Endothelial cell of umbilical vein (primary cell): ENCODE results near the gene GABRA5. TPM values are rescaled to one million over a fixed set of nuclear protein-coding genes. Genes with fewer than 3 reads are reported as not detected.

ENCODE experiments used
- BruUV-seq: library from RNA; stranded (reverse); fragments of 400-500 nt; replicated peaks from 2 replicates; lab custom pipeline; 2021; lab: Mats Ljungman, UMichigan
- CTCF ChIA-PET: fragments of 300-600, 350-600 bp; sonication (Branson Sonifier 250); formaldehyde crosslinking; loops from one replicate; lab custom pipeline; 2021; ENCODE audit warnings: antibody characterized with exemption, inconsistent platforms; lab: Charles Lee
- POLR2A ChIA-PET: fragments of 300-600, 350-600 bp; sonication (Branson Sonifier 250); formaldehyde crosslinking; loops from one replicate; lab custom pipeline; 2021; ENCODE audit warnings: antibody characterized with exemption, inconsistent platforms; lab: Charles Lee
- DNase-seq: peaks from one replicate; pipeline ENCODE4 v3.0.0-alpha.2; 2011; ENCODE audit warnings: low read depth, low spot score
- FAIRE-seq: peaks from 2 replicates; lab custom pipeline; 2011; peaks lifted over from hg19 to GRCh38; lab: Jason Lieb, UNC
- H2AFZ ChIP-seq: 2 replicates; pipeline ENCODE4 v1.6.0; 2012; ENCODE audit warnings: low read depth, low read length, control low read depth, inconsistent platforms
- H3K27ac ChIP-seq: 2 replicates; pipeline ENCODE4 v1.5.1; 2011; ENCODE audit warnings: low read depth, mild to moderate bottlenecking, control low read depth, low read length, moderate library complexity; ENCODE audit not compliant: insufficient read depth
- H3K27me3 ChIP-seq, 2 experiments: 2 replicates each; pipeline versions ENCODE4 v1.6.0 to v1.6.1; 2011; ENCODE audit warnings: low read length in 2 of 2, mixed read lengths in 1 of 2; ENCODE audit not compliant: control insufficient read depth in 2 of 2, insufficient read depth in 2 of 2
- H3K36me3 ChIP-seq, 2 experiments: 2 replicates in 1 of 2; 3 replicates in 1 of 2; pipeline ENCODE4 v1.5.1; 2011; ENCODE audit warnings: low read length in 2 of 2, mild to moderate bottlenecking in 1 of 2, moderate library complexity in 1 of 2; ENCODE audit not compliant: control insufficient read depth in 2 of 2, insufficient read depth in 2 of 2; ENCODE audit errors: extremely low read depth in 1 of 2
- H3K4me1 ChIP-seq: 3 replicates; pipeline ENCODE4 v1.5.1; 2011; ENCODE audit warnings: mild to moderate bottlenecking, low read length; ENCODE audit not compliant: control insufficient read depth, insufficient read depth; ENCODE audit errors: extremely low read depth
- H3K4me2 ChIP-seq: 2 replicates; pipeline ENCODE4 v1.6.1; 2011; ENCODE audit warnings: low read length, control low read depth, mixed read lengths; ENCODE audit not compliant: insufficient read depth
- H3K4me3 ChIP-seq, 3 experiments: fragments of 200-600 bp in 1 of 3; sonication (generic), shearing (Covaris generic) in 1 of 3; replicated peaks in 1 of 3; 2 replicates each; pipeline ENCODE4 v1.5.1; 2011 to 2016; ENCODE audit warnings: control low read depth in 3 of 3, low read length in 3 of 3, mild to moderate bottlenecking in 2 of 3, inconsistent platforms in 1 of 3, low read depth in 1 of 3, moderate library complexity in 1 of 3; ENCODE audit not compliant: insufficient read depth in 1 of 3
- H3K79me2 ChIP-seq: 2 replicates; pipeline ENCODE4 v1.6.0; 2012; ENCODE audit warnings: low read length, inconsistent platforms; ENCODE audit not compliant: control insufficient read depth, insufficient read depth
- H3K9ac ChIP-seq: replicated peaks from 2 replicates; pipeline ENCODE3; 2011; ENCODE audit warnings: low read length, control low read depth; ENCODE audit not compliant: insufficient read depth; ENCODE audit errors: extremely low read depth
- H3K9me1 ChIP-seq: replicated peaks from 3 replicates; pipeline ENCODE4 v1.6.0; 2011; ENCODE audit warnings: mild to moderate bottlenecking, low read length; ENCODE audit not compliant: control insufficient read depth, insufficient read depth; ENCODE audit errors: extremely low read depth
- H3K9me3 ChIP-seq: replicated peaks from 2 replicates; pipeline ENCODE4 v1.5.1; 2012; ENCODE audit warnings: low read length, inconsistent platforms; ENCODE audit not compliant: control insufficient read depth, insufficient read depth
- H4K20me1 ChIP-seq: replicated peaks from 2 replicates; pipeline ENCODE3; 2011; ENCODE audit warnings: mild to moderate bottlenecking, low read length; ENCODE audit not compliant: control insufficient read depth, insufficient read depth; ENCODE audit errors: extremely low read depth
- CTCF ChIP-seq, 2 donors: IDR thresholded peaks; 1 replicate in 1 of 2; 2 replicates in 1 of 2; pipeline ENCODE4 v1.5.1; 2011; ENCODE audit warnings: low read length in 2 of 2, mild to moderate bottlenecking in 2 of 2, moderate library complexity in 2 of 2, control low read depth in 1 of 2, inconsistent platforms in 1 of 2, low read depth in 1 of 2; ENCODE audit not compliant: insufficient read depth in 1 of 2; ENCODE audit errors: extremely low read depth in 1 of 2
- EZH2 ChIP-seq: IDR thresholded peaks from 2 replicates; pipeline ENCODE4 v1.6.1; 2012; ENCODE audit warnings: borderline replicate concordance, low read depth, mild to moderate bottlenecking, moderate library complexity, low read length, inconsistent platforms; ENCODE audit not compliant: severe bottlenecking
- FOS ChIP-seq: IDR thresholded peaks from 2 replicates; pipeline ENCODE4 v1.6.1; 2011; ENCODE audit warnings: mild to moderate bottlenecking, low read length, moderate library complexity, borderline replicate concordance; ENCODE audit not compliant: insufficient read depth
- GATA2 ChIP-seq: IDR thresholded peaks from 2 replicates; pipeline ENCODE4 v1.7.0; 2011; ENCODE audit warnings: low read depth, mild to moderate bottlenecking, moderate library complexity, mixed read lengths, low read length; ENCODE audit not compliant: insufficient read length, insufficient read depth
- JUN ChIP-seq: IDR thresholded peaks from 2 replicates; pipeline ENCODE4 v1.6.1; 2011; ENCODE audit warnings: borderline replicate concordance, low read depth; ENCODE audit not compliant: insufficient read length, insufficient read depth
- MAX ChIP-seq: IDR thresholded peaks from 2 replicates; pipeline ENCODE4 v1.6.1; 2011; ENCODE audit not compliant: insufficient read depth, insufficient read length
- MYC ChIP-seq: IDR thresholded peaks from one replicate; pipeline ENCODE4 v1.6.1; 2011; ENCODE audit warnings: mild to moderate bottlenecking, low read depth, low read length
- POLR2A ChIP-seq: IDR thresholded peaks from 2 replicates; pipeline ENCODE4 v1.6.1; 2012; ENCODE audit warnings: low read depth, mild to moderate bottlenecking, control low read depth, low read length
- POLR2AphosphoS5 ChIP-seq: IDR thresholded peaks from 2 replicates; pipeline ENCODE4 v1.6.1; 2012; ENCODE audit warnings: low read depth, mild to moderate bottlenecking, control low read depth, low read length, moderate library complexity; ENCODE audit not compliant: insufficient read depth
- dilution Hi-C: fragments of 300-500 bp; cut with MboI; formaldehyde crosslinking; loops from one replicate; pipeline ENCODE4 v1.15.0; 2019; ENCODE audit warnings: low sequenced_read_pairs; ENCODE audit not compliant: extremely low pct_ligation_motif_present
- intact Hi-C: fragments of 100-400 bp; cut with micrococcal nuclease; formaldehyde crosslinking; loops from one replicate; pipeline ENCODE4 v1.10.0; 2022
- polyA plus RNA-seq, 4 experiments: library from polyadenylated mRNA; depleted of rRNA in 3 of 4; stranded (reverse) in 3 of 4; unstranded in 1 of 4; fragments of >200 nt; gene quantifications; 2 replicates each; pipeline versions ENCODE4 v1.2.1 to v1.2.3, GENCODE V29; 2011 to 2012; ENCODE audit warnings: missing spikeins in 1 of 4
- total RNA-seq: library from RNA; stranded (reverse); gene quantifications from 2 replicates; pipeline ENCODE4 v1.2.3, GENCODE V29; 2021

The GABRA5 gene
- total and polyA plus RNA-seq, 2 donors (not counting 3 experiments of a cell fraction or from before 2014, with no cell fraction given): not detected

- no TSS peak for BruUV-seq
- Histone ChIP-seq H3K27me3 (no peaks in the 10 kb centered on the region), H3K36me3 (no peaks in the 10 kb centered on the region), H4K20me1 (no peaks in the 10 kb centered on the region), H2AFZ (no peak overlapping the region), H3K4me3 (no peak overlapping the region), H3K9me1 (no peaks in the 10 kb centered on the region), H3K27ac (no peak overlapping the region), H3K4me2 (no peak overlapping the region), H3K4me1 (no peaks in the 10 kb centered on the region), H3K79me2 (no peaks in the 10 kb centered on the region), H3K9ac (no peak overlapping the region), H3K9me3 (peaks cover 9% of the 10 kb centered on the region)
- intact Hi-C loops: no loop called here
- CTCF ChIA-PET: no interaction called here
- FAIRE-seq (no peak), DNase-seq (no peak)
- TF ChIP-seq POLR2AphosphoS5: no peak
- TF ChIP-seq POLR2A: no peak
- no peak for TF ChIP-seq MAX
- TF ChIP-seq FOS: no peak
- dilution Hi-C loops: no loop called here
- POLR2A ChIA-PET: no interaction called here
Observed at GRCh38 chr15:26939398-26939797, 72.5 kb downstream of the GABRA5 start.

GRCh38 chr15:26941489-26941888 lies 74.6 kb downstream of the GABRA5 start:
- H3K9ac ChIP-seq: no peak overlapping the region
- FAIRE-seq (no peak), DNase-seq (no peak)
- H3K9me3 ChIP-seq: peaks cover 7% of the 10 kb centered on the region
- CTCF ChIA-PET: no interaction called here
- dilution Hi-C loops (no loop called here), intact Hi-C loops (no loop called here)
- POLR2A ChIA-PET: no interaction called here
- no peak overlapping the region for H3K4me3 ChIP-seq
- no peaks in the 10 kb centered on the region for H3K9me1 ChIP-seq
- H3K4me1 ChIP-seq: no peaks in the 10 kb centered on the region
- TF ChIP-seq JUN (no peak), EZH2 (no peak), MYC (no peak), POLR2A (no peak), GATA2 (no peak), POLR2AphosphoS5 (no peak), MAX (no peak), CTCF (IDR thresholded peaks at IDR 0.05; ENCODE audit: extremely low read depth in 1 of 2, insufficient read depth in 1 of 2, low read depth in 1 of 2, low read length in 2 of 2) (no peak), FOS (no peak)
- H3K27ac ChIP-seq: no peak overlapping the region
- H4K20me1 ChIP-seq: no peaks in the 10 kb centered on the region
- H2AFZ ChIP-seq: no peak overlapping the region
- no peaks in the 10 kb centered on the region for H3K36me3 ChIP-seq
- BruUV-seq: no TSS peak
- no peaks in the 10 kb centered on the region for H3K79me2 ChIP-seq
- no peaks in the 10 kb centered on the region for H3K27me3 ChIP-seq
- H3K4me2 ChIP-seq: no peak overlapping the region
